IPS-18c (cell line): ENCODE measurements around the gene CCDC142.

ENCODE experiments used
- H3K4me3 ChIP-seq: 2 replicates; pipeline ENCODE4 v1.7.0; 2013; ENCODE audit warnings: low read depth, mild to moderate bottlenecking, low read length, moderate library complexity; ENCODE audit not compliant: insufficient read depth
- H3K9me3 ChIP-seq: one replicate; pipeline ENCODE4 v1.6.1; 2013; ENCODE audit warnings: mild to moderate bottlenecking, low read length, moderate library complexity; ENCODE audit not compliant: control insufficient read depth, insufficient read depth

The CCDC142 gene

GRCh38 chr2:74482801-74483674 is at the start of gene CCDC142, which contains the start of gene TTC31:
Gene CCDC142 (minus strand): TSS chr2:74482998. CDS start chr2:74482837, 161 bp downstream.
Gene TTC31 (plus strand): TSS chr2:74483081. CDS start chr2:74483096, 15 bp downstream.
- H3K4me3 ChIP-seq = peak within 1 kb of the TSS; percentile 87
- H3K9me3 ChIP-seq = no peaks in the 10 kb centered on the region

GRCh38 chr2:74532222-74532621 is 49.4 kb upstream of the CCDC142 start:
- no peaks in the 10 kb centered on the region for H3K9me3 ChIP-seq
- no peak overlapping the region for H3K4me3 ChIP-seq

- peaks cover under 1% of the 10 kb centered on the region for H3K9me3 ChIP-seq
- H3K4me3 ChIP-seq = no peak overlapping the region
Observed at GRCh38 chr2:74531666-74532065, 48.9 kb upstream of the CCDC142 start.

- peaks cover 4% of the 10 kb centered on the region for H3K9me3 ChIP-seq
Observed at GRCh38 chr2:74530239-74531187, 47.7 kb upstream of the CCDC142 start.

GRCh38 chr2:74529357-74530238 is 46.8 kb upstream of the CCDC142 start, which contains the start of the genes AUP1 and HTRA2:
Gene AUP1 (minus strand): TSS chr2:74529706. CDS start chr2:74529629, 77 bp downstream.
Gene HTRA2 (plus strand): TSS chr2:74529933. CDS start chr2:74530007, 74 bp downstream.
- Histone ChIP-seq H3K4me3 (peak within 1 kb of the TSS; percentile 93), H3K9me3 (peaks cover 4% of the 10 kb centered on the region)

More at GRCh38 chr2:74530239-74531187, 47.7 kb upstream of the CCDC142 start:
- H3K4me3 ChIP-seq = peak overlapping the region; percentile 84

GRCh38 chr2:74528600-74529356 is 46.0 kb upstream of the CCDC142 start:
- peaks cover 4% of the 10 kb centered on the region for H3K9me3 ChIP-seq
- peak overlapping the region; percentile 93 for H3K4me3 ChIP-seq

GRCh38 chr2:74527741-74528140 is 44.9 kb upstream of the CCDC142 start:
- Histone ChIP-seq H3K9me3 (peaks cover 4% of the 10 kb centered on the region), H3K4me3 (no peak overlapping the region)

GRCh38 chr2:74526649-74527230 is 43.9 kb upstream of the CCDC142 start:
- Histone ChIP-seq H3K4me3 (no peak overlapping the region), H3K9me3 (peaks cover 4% of the 10 kb centered on the region)

- H3K4me3 ChIP-seq = no peak within 1 kb of the TSS; the same call in 1 of the 2 replicates
- H3K9me3 ChIP-seq = peaks cover 4% of the 10 kb centered on the region
Observed at GRCh38 chr2:74525717-74526648, 43.2 kb upstream of the CCDC142 start, which contains the start of gene DQX1. Gene DQX1 (minus strand): TSS chr2:74526231. CDS start chr2:74525729, 502 bp downstream.

- Histone ChIP-seq H3K9me3 (peaks cover 4% of the 10 kb centered on the region), H3K4me3 (no peak overlapping the region)
Observed at GRCh38 chr2:74524955-74525716, 42.3 kb upstream of the CCDC142 start.

- H3K4me3 ChIP-seq = no peak overlapping the region
- peaks cover 4% of the 10 kb centered on the region for H3K9me3 ChIP-seq
Observed at GRCh38 chr2:74524005-74524404, 41.2 kb upstream of the CCDC142 start.

- peaks cover 4% of the 10 kb centered on the region for H3K9me3 ChIP-seq
- no peak overlapping the region for H3K4me3 ChIP-seq
Observed at GRCh38 chr2:74522516-74522915, 39.7 kb upstream of the CCDC142 start.

GRCh38 chr2:74516650-74517049 is 33.9 kb upstream of the CCDC142 start:
- H3K9me3 ChIP-seq = peaks cover 9% of the 10 kb centered on the region
- no peak overlapping the region for H3K4me3 ChIP-seq
